ENCODE results near the gene UBB. TPM values are rescaled to one million over a fixed set of nuclear protein-coding genes. Genes with fewer than 3 reads are reported as not detected.

UBB gene
- total and polyA plus RNA-seq, 8 donors: 1,151 to 2,150 (median 1,688) TPM

- no peak for DNase-seq
- no peaks in the 10 kb centered on the region for H3K9me3 ChIP-seq
- peak overlapping the region; percentile 70 to 93 for H3K27ac ChIP-seq
- intact Hi-C loops (cut with DNase I): no loop called here
- H3K4me3 ChIP-seq: no peak overlapping the region
- ATAC-seq: no peak
- H3K4me1 ChIP-seq: peaks cover 22 to 44% of the 10 kb centered on the region in 2 donors
- H3K36me3 ChIP-seq: peaks cover 0 to 65% of the 10 kb centered on the region in 2 donors
- no peaks in the 10 kb centered on the region for H3K27me3 ChIP-seq
- TF ChIP-seq CTCF (IDR thresholded peaks at IDR 0.05): no peak
These were observed 37.8 kb downstream of the UBB start for GRCh38 chr17:16418685-16419068.

- intact Hi-C loops (cut with DNase I): no loop called here
- Histone ChIP-seq H3K36me3 (peaks cover 0 to 71% of the 10 kb centered on the region in 2 donors), H3K9me3 (no peaks in the 10 kb centered on the region), H3K27ac (peak overlapping the region; percentile 70 to 93), H3K27me3 (no peaks in the 10 kb centered on the region), H3K4me1 (peaks cover 22 to 44% of the 10 kb centered on the region in 2 donors), H3K4me3 (no peak overlapping the region)
- TF ChIP-seq CTCF (IDR thresholded peaks at IDR 0.05): no peak
- ATAC-seq (peak; percentile 42), DNase-seq (no peak)
These were observed 38.4 kb downstream of the UBB start for GRCh38 chr17:16419074-16419928.

GRCh38 chr17:16419929-16420271 lies 39.0 kb downstream of the UBB start:
- peaks cover 0 to 77% of the 10 kb centered on the region in 2 donors for H3K36me3 ChIP-seq
- no peaks in the 10 kb centered on the region for H3K9me3 ChIP-seq
- DNase-seq: no peak
- H3K4me1 ChIP-seq: peaks cover 22 to 44% of the 10 kb centered on the region in 2 donors
- no peak for TF ChIP-seq CTCF (IDR thresholded peaks at IDR 0.05)
- no peaks in the 10 kb centered on the region for H3K27me3 ChIP-seq
- H3K27ac ChIP-seq: peak overlapping the region; percentile 70 to 93
- intact Hi-C loops (cut with DNase I): no loop called here
- no peak overlapping the region for H3K4me3 ChIP-seq
- peak; percentile 7 for ATAC-seq

GRCh38 chr17:16422416-16422815 lies 41.5 kb downstream of the UBB start:
- TF ChIP-seq CTCF (IDR thresholded peaks at IDR 0.05): no peak
- intact Hi-C loops (cut with DNase I): no loop called here
- no peak for ATAC-seq

GRCh38 chr17:16423226-16423872 lies 42.5 kb downstream of the UBB start:
- ATAC-seq: no peak
- peaks cover 0 to 100% of the 10 kb centered on the region in 2 donors for H3K36me3 ChIP-seq

More at GRCh38 chr17:16422416-16422815, 41.5 kb downstream of the UBB start:
- no peak for DNase-seq
- peaks cover 19 to 30% of the 10 kb centered on the region in 2 donors for H3K4me1 ChIP-seq
- H3K4me3 ChIP-seq: no peak overlapping the region
- H3K36me3 ChIP-seq: peaks cover 0 to 100% of the 10 kb centered on the region in 2 donors
- H3K27ac ChIP-seq: no peak overlapping the region
- H3K27me3 ChIP-seq: no peaks in the 10 kb centered on the region
- H3K9me3 ChIP-seq: no peaks in the 10 kb centered on the region

More at GRCh38 chr17:16423226-16423872, 42.5 kb downstream of the UBB start:
- Histone ChIP-seq H3K9me3 (no peaks in the 10 kb centered on the region), H3K27me3 (no peaks in the 10 kb centered on the region), H3K4me1 (peaks cover 11 to 20% of the 10 kb centered on the region in 2 donors), H3K4me3 (no peak overlapping the region), H3K27ac (no peak overlapping the region)
- no peak for DNase-seq
- intact Hi-C loops (cut with DNase I): no loop called here
- no peak for TF ChIP-seq CTCF (IDR thresholded peaks at IDR 0.05)

Data from left lung (tissue), 10 donors.